Measurements from ENCODE around the gene DAPK1.

DAPK1 gene

DNA sequence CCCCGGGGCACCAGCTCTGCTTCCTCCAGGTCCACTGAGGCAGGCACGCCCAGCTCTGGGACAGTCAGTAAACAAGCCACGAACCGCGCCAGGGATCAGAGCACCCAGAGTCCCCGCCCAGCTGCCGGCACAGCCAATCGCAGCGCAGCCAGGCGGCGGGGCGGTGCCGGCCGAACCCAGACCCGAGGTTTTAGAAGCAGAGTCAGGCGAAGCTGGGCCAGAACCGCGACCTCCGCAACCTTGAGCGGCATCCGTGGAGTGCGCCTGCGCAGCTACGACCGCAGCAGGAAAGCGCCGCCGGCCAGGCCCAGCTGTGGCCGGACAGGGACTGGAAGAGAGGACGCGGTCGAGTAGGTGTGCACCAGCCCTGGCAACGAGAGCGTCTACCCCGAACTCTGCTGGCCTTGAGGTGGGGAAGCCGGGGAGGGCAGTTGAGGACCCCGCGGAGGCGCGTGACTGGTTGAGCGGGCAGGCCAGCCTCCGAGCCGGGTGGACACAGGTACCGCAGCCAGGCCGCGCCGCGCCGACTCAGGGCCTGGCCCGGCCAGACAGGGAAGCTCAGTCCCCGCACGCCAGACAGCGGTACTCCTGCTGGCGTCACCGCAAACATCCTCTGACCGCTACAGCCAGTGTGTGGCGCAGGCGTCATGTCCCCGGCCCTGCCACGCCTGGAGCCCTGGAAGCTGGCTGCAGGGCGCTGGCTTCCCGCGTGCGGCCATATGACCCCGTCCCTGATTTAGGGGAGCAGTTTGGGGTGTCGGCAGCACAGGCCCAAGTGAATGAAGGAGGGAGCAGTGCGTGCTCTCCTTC is 228.4 kb downstream of the DAPK1 start, which contains the start of gene CTSL:
Gene CTSL (plus strand): TSS at position 220 of the 810 bp plus-strand sequence. CDS start 1,485 bp downstream, outside the sequence.
- Histone ChIP-seq H3K27ac (peak within 1 kb of the TSS; percentile 41), H3K9ac (peak within 1 kb of the TSS; percentile 72), H3K36me3 (ENCODE audit: insufficient read depth) (no peaks in the 10 kb centered on the region), H3K4me2 (peak within 1 kb of the TSS; percentile 77), H2AFZ (ENCODE audit: low read depth) (peak within 1 kb of the TSS; percentile 96), H3K27me3 (ENCODE audit: insufficient read depth, low read depth) (no peaks in the 10 kb centered on the region), H4K20me1 (ENCODE audit: insufficient read depth) (no peaks in the 10 kb centered on the region), H3K4me1 (ENCODE audit: low read depth, poor library complexity, severe bottlenecking) (peaks cover 26% of the 10 kb centered on the region), H3K79me2 (ENCODE audit: insufficient read depth, low read depth) (no peaks in the 10 kb centered on the region), H3K4me3 (IDR thresholded peaks at IDR 0.05; ENCODE audit: insufficient read depth, low read depth, low read length) (no peak within 1 kb of the TSS)
- TF ChIP-seq, protein P1, sequence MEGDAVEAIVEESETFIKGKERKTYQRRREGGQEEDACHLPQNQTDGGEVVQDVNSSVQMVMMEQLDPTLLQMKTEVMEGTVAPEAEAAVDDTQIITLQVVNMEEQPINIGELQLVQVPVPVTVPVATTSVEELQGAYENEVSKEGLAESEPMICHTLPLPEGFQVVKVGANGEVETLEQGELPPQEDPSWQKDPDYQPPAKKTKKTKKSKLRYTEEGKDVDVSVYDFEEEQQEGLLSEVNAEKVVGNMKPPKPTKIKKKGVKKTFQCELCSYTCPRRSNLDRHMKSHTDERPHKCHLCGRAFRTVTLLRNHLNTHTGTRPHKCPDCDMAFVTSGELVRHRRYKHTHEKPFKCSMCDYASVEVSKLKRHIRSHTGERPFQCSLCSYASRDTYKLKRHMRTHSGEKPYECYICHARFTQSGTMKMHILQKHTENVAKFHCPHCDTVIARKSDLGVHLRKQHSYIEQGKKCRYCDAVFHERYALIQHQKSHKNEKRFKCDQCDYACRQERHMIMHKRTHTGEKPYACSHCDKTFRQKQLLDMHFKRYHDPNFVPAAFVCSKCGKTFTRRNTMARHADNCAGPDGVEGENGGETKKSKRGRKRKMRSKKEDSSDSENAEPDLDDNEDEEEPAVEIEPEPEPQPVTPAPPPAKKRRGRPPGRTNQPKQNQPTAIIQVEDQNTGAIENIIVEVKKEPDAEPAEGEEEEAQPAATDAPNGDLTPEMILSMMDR (conservative IDR thresholded peaks at IDR 0.05; ENCODE audit: low read depth, low read length) = no peak

DNA sequence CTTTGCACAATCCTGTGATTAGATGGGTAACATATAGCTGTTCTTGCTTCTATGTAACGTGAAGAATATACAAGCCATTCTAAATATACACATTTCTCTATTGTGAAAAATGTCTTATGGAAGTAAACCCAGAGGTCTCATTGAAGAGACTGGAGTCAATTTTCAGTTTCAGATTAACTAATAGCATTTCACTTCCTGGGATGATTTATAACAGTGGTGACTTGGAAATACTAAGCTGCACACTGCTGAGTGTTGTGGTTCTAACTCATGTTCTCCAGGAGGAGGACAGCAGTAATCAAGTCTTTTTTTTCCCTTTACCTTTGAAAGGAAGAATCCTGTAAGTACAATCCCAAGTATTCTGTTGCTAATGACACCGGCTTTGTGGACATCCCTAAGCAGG is 231.6 kb downstream of the DAPK1 start:
- H3K4me1 ChIP-seq (ENCODE audit: low read depth, poor library complexity, severe bottlenecking) = peaks cover 7% of the 10 kb centered on the region
- H2AFZ ChIP-seq (ENCODE audit: low read depth) = no peak overlapping the region
- no peaks in the 10 kb centered on the region for H3K27me3 ChIP-seq (ENCODE audit: insufficient read depth, low read depth)
- H3K9ac ChIP-seq = no peak overlapping the region
- H3K79me2 ChIP-seq (ENCODE audit: insufficient read depth, low read depth) = no peaks in the 10 kb centered on the region
- H3K4me3 ChIP-seq (IDR thresholded peaks at IDR 0.05; ENCODE audit: insufficient read depth, low read depth, low read length) = no peak overlapping the region
- TF ChIP-seq, protein P1 (conservative IDR thresholded peaks at IDR 0.05; ENCODE audit: low read depth, low read length) = no peak
- H3K4me2 ChIP-seq = no peak overlapping the region
- no peaks in the 10 kb centered on the region for H3K36me3 ChIP-seq (ENCODE audit: insufficient read depth)
- H3K27ac ChIP-seq = no peak overlapping the region
- no peaks in the 10 kb centered on the region for H4K20me1 ChIP-seq (ENCODE audit: insufficient read depth)

DNA sequence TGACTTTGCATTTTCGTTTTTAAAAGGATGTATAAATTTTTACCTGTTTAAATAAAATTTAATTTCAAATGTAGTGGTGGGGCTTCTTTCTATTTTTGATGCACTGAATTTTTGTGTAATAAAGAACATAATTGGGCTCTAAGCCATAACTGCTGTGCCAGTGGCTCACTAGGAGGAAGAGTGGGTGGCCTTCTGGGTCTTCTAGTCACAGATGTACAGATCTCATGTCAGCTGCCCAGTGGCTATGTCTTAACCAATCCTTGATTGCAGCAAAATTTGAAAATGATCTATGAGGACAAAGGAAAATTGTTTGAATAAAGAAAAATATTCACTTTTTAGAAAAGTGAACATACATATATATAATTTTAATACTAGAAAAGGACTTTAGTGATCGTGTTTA is 233.7 kb downstream of the DAPK1 start:
- peaks cover 7% of the 10 kb centered on the region for H3K4me1 ChIP-seq (ENCODE audit: low read depth, poor library complexity, severe bottlenecking)
- no peaks in the 10 kb centered on the region for H4K20me1 ChIP-seq (ENCODE audit: insufficient read depth)
- TF ChIP-seq, protein P1 (conservative IDR thresholded peaks at IDR 0.05; ENCODE audit: low read depth, low read length) = no peak
- no peak overlapping the region for H3K27ac ChIP-seq
- H3K79me2 ChIP-seq (ENCODE audit: insufficient read depth, low read depth) = no peaks in the 10 kb centered on the region
- no peak overlapping the region for H3K4me3 ChIP-seq (IDR thresholded peaks at IDR 0.05; ENCODE audit: insufficient read depth, low read depth, low read length)
- no peaks in the 10 kb centered on the region for H3K36me3 ChIP-seq (ENCODE audit: insufficient read depth)
- H3K27me3 ChIP-seq (ENCODE audit: insufficient read depth, low read depth) = no peaks in the 10 kb centered on the region
- no peak overlapping the region for H3K4me2 ChIP-seq
- H3K9ac ChIP-seq = no peak overlapping the region
- H2AFZ ChIP-seq (ENCODE audit: low read depth) = no peak overlapping the region

DNA sequence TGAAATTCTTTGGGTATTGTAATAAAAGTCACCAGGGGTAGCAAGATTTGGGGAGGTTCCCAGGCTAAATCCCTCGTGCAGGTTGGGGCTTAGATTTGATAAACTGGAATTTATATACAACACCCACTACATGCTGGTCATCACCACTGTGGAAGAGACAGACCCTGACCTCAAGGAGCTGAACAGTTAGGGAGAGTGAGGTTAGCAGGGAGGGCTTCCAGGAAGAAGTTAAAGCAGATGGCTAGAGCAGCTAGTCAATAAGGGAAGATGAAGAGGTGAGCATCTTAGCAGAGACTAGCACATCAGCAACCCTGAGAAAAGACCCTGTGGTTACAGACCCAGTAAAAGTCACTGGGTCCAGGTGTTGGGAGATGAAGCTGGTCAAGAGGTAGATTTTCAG is 234.7 kb downstream of the DAPK1 start:
- no peak overlapping the region for H2AFZ ChIP-seq (ENCODE audit: low read depth)
- H3K4me3 ChIP-seq (IDR thresholded peaks at IDR 0.05; ENCODE audit: insufficient read depth, low read depth, low read length) = no peak overlapping the region
- H3K27ac ChIP-seq = no peak overlapping the region
- H3K9ac ChIP-seq = no peak overlapping the region
- H4K20me1 ChIP-seq (ENCODE audit: insufficient read depth) = no peaks in the 10 kb centered on the region
- no peaks in the 10 kb centered on the region for H3K36me3 ChIP-seq (ENCODE audit: insufficient read depth)
- no peak overlapping the region for H3K4me2 ChIP-seq
- no peaks in the 10 kb centered on the region for H3K4me1 ChIP-seq (ENCODE audit: low read depth, poor library complexity, severe bottlenecking)
- H3K79me2 ChIP-seq (ENCODE audit: insufficient read depth, low read depth) = no peaks in the 10 kb centered on the region
- no peaks in the 10 kb centered on the region for H3K27me3 ChIP-seq (ENCODE audit: insufficient read depth, low read depth)
- TF ChIP-seq, protein P1 (conservative IDR thresholded peaks at IDR 0.05; ENCODE audit: low read depth, low read length) = no peak
